ENCODE results near the gene DUSP14. TPM values are rescaled to one million over a fixed set of nuclear protein-coding genes. Genes with fewer than 3 reads are reported as not detected.

Gene DUSP14
- total RNA-seq, 4 donors from 2014 or later = 2.2 to 2.7 (median 2.6) TPM

GRCh38 chr17:37494971-37495370 lies 5.3 kb downstream of the DUSP14 start:
- no peaks in the 10 kb centered on the region for H3K9me3 ChIP-seq
- DNase-seq = no peak
- H3K4me3 ChIP-seq = no peak overlapping the region
- H3K27me3 ChIP-seq = no peaks in the 10 kb centered on the region
- no peak overlapping the region for H3K27ac ChIP-seq
- no peak for TF ChIP-seq POLR2A (IDR thresholded peaks at IDR 0.05)
- TF ChIP-seq, protein P1, sequence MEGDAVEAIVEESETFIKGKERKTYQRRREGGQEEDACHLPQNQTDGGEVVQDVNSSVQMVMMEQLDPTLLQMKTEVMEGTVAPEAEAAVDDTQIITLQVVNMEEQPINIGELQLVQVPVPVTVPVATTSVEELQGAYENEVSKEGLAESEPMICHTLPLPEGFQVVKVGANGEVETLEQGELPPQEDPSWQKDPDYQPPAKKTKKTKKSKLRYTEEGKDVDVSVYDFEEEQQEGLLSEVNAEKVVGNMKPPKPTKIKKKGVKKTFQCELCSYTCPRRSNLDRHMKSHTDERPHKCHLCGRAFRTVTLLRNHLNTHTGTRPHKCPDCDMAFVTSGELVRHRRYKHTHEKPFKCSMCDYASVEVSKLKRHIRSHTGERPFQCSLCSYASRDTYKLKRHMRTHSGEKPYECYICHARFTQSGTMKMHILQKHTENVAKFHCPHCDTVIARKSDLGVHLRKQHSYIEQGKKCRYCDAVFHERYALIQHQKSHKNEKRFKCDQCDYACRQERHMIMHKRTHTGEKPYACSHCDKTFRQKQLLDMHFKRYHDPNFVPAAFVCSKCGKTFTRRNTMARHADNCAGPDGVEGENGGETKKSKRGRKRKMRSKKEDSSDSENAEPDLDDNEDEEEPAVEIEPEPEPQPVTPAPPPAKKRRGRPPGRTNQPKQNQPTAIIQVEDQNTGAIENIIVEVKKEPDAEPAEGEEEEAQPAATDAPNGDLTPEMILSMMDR (IDR thresholded peaks at IDR 0.05) = no peak
- peaks cover 0 to 4% (median 0%) of the 10 kb centered on the region in 4 donors for H3K4me1 ChIP-seq
- H3K36me3 ChIP-seq = no peaks in the 10 kb centered on the region

GRCh38 chr17:37500378-37500777 lies 10.7 kb downstream of the DUSP14 start:
- Histone ChIP-seq H3K27ac (no peak overlapping the region), H3K4me3 (no peak overlapping the region), H3K9me3 (no peaks in the 10 kb centered on the region), H3K27me3 (no peaks in the 10 kb centered on the region), H3K4me1 (no peaks in the 10 kb centered on the region), H3K36me3 (no peaks in the 10 kb centered on the region)
- no peak for TF ChIP-seq POLR2A (IDR thresholded peaks at IDR 0.05)
- TF ChIP-seq, protein P1 (IDR thresholded peaks at IDR 0.05) = no peak
- no peak for DNase-seq

DNA sequence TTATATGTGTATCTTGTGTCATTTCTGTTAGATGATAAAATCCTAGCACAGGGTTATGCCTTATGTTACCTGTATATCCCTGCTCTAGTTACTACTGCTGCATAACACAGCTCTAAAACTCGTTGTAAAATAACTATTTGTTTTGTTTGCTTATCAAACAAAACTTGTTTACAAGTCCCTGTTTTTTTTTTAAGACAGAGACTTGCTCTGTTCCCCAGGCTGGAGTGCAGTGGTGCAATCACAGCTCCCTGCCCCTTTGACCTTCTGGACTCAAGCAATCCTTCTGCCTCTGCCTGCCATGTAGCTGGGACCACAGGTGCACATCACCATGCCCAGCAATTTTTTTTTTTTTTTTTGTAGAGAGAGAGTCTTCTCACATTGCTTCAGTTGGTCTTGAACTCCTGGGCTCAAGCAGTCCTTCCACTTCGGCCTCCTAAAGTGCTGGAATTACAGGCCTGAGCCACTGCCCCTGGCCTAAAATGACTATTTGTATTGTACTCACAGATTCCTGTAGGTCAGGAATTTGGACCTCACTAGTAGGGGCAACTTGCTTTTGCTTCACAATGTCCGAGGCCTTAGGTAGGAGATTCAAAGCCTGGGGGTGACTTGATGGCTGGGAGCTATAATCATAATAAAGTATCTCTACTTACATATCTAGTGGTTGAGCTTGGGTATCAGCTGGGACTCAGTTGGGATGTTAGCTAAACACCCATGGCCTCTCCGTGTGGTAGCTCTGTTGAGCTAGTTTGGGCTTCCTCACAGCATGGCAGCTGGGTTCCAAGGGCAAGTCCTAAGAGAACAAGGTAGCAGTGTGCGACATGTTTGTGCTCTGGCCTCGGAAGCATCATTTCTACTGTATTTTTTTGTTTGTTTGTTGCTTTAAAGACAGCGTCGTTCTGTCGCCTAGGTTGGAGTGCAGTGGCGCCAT lies 12.6 kb downstream of the DUSP14 start:
- DNase-seq = no peak
- Histone ChIP-seq H3K4me1 (no peaks in the 10 kb centered on the region), H3K4me3 (no peak overlapping the region), H3K36me3 (no peaks in the 10 kb centered on the region), H3K9me3 (no peaks in the 10 kb centered on the region), H3K27me3 (no peaks in the 10 kb centered on the region), H3K27ac (no peak overlapping the region)
- no peak for TF ChIP-seq POLR2A (IDR thresholded peaks at IDR 0.05)
- TF ChIP-seq, protein P1 (IDR thresholded peaks at IDR 0.05) = no peak

GRCh38 chr17:37503148-37503547 lies 13.5 kb downstream of the DUSP14 start:
- no peak for DNase-seq
- TF ChIP-seq POLR2A (IDR thresholded peaks at IDR 0.05) = no peak
- TF ChIP-seq, protein P1 (IDR thresholded peaks at IDR 0.05) = no peak
- H3K36me3 ChIP-seq = no peaks in the 10 kb centered on the region

GRCh38 chr17:37505333-37505732 lies 15.6 kb downstream of the DUSP14 start:
- TF ChIP-seq POLR2A (IDR thresholded peaks at IDR 0.05) = no peak
- TF ChIP-seq, protein P1 (IDR thresholded peaks at IDR 0.05) = no peak
- DNase-seq = no peak
- Histone ChIP-seq H3K4me1 (no peaks in the 10 kb centered on the region), H3K27ac (no peak overlapping the region), H3K9me3 (no peaks in the 10 kb centered on the region), H3K4me3 (no peak overlapping the region), H3K27me3 (no peaks in the 10 kb centered on the region), H3K36me3 (no peaks in the 10 kb centered on the region)

More at GRCh38 chr17:37503148-37503547, 13.5 kb downstream of the DUSP14 start:
- H3K27ac ChIP-seq = no peak overlapping the region
- H3K4me3 ChIP-seq = no peak overlapping the region
- H3K9me3 ChIP-seq = no peaks in the 10 kb centered on the region
- no peaks in the 10 kb centered on the region for H3K4me1 ChIP-seq
- no peaks in the 10 kb centered on the region for H3K27me3 ChIP-seq
